HepG2 (cell line): Measurements from ENCODE around the gene ATL2. TPM values are rescaled to one million over a fixed set of nuclear protein-coding genes. Genes with fewer than 3 reads are reported as not detected.
"Not testable (repeated sequence)": the region's sequence is repeated elsewhere in the genome, so short reads cannot be mapped to it uniquely, and the experiment has no call there.

Experiments used
- ATAC-seq: fragments of 200-7000 bp; cut with Tn5 transposase; 3 replicates; pipeline ENCODE4 v1.9.1; 2020; ENCODE audit warnings: mild to moderate bottlenecking, moderate library complexity
- BruUV-seq: library from RNA; stranded (reverse); fragments of 400-500 nt; replicated peaks from 2 replicates; lab custom pipeline; 2021; lab: Mats Ljungman, UMichigan
- CTCF ChIA-PET: fragments of 300-600 bp; formaldehyde crosslinking; extraction: SDS; loops from one replicate; lab custom pipeline; 2021; ENCODE audit warnings: low total read pairs, inconsistent platforms, low intra/inter-chr PET ratio; lab: Yijun Ruan, JAX
- POLR2A ChIA-PET: fragments of 350-600 bp; sonication (Branson Sonifier 250); formaldehyde crosslinking; loops from one replicate; lab custom pipeline; 2020; ENCODE audit warnings: antibody characterized with exemption, inconsistent platforms; lab: Yijun Ruan, JAX
- DNase-seq: peaks from one replicate; pipeline ENCODE4 v3.0.0-alpha.2; 2015; ENCODE audit warnings: low spot score
- FAIRE-seq: peaks from 3 replicates; lab custom pipeline; 2011; peaks lifted over from hg19 to GRCh38; lab: Jason Lieb, UNC
- H2AFZ ChIP-seq: one replicate; pipeline ENCODE4 v1.6.1; 2011; ENCODE audit warnings: low read length, inconsistent platforms
- H3K27ac ChIP-seq: fragments of 300-600 bp; 3 replicates; pipeline ENCODE4 v1.8.0; 2011; ENCODE audit warnings: mixed run types, mild to moderate bottlenecking, mixed read lengths, low read length, inconsistent platforms; ENCODE audit not compliant: insufficient read depth; ENCODE audit errors: extremely low read length
- H3K27me3 ChIP-seq, 2 experiments: fragments of 200-600 bp in 1 of 2; 2 replicates in 1 of 2; 3 replicates in 1 of 2; pipeline versions ENCODE4 v1.6.0 to v1.8.0; 2011; ENCODE audit warnings: low read length in 2 of 2, mild to moderate bottlenecking in 2 of 2, moderate library complexity in 2 of 2, inconsistent platforms in 1 of 2; ENCODE audit not compliant: insufficient read depth in 2 of 2, control insufficient read depth in 1 of 2
- H3K36me3 ChIP-seq, 2 experiments: fragments of 200-600 bp in 1 of 2; replicated peaks in 1 of 2; 2 replicates in 1 of 2; 3 replicates in 1 of 2; pipeline versions ENCODE4 v1.5.1 to v1.8.0; 2011; ENCODE audit warnings: low read length in 2 of 2, inconsistent platforms in 1 of 2; ENCODE audit not compliant: insufficient read depth in 2 of 2, control insufficient read depth in 1 of 2
- H3K4me1 ChIP-seq: 2 replicates; pipeline ENCODE4 v1.5.1; 2012; ENCODE audit warnings: low read length, inconsistent platforms; ENCODE audit not compliant: insufficient read depth
- H3K4me2 ChIP-seq: 2 replicates; pipeline ENCODE4 v1.6.0; 2011; ENCODE audit warnings: low read depth, low read length, inconsistent platforms
- H3K4me3 ChIP-seq, 3 experiments: fragments of 200-600 bp in 1 of 3; sonication (generic), shearing (Covaris generic) in 1 of 3; replicated peaks in 1 of 3; 2 replicates each; pipeline ENCODE4 v1.5.1; 2011 to 2016; ENCODE audit warnings: low read length in 3 of 3, inconsistent platforms in 2 of 3, low read depth in 2 of 3, mild to moderate bottlenecking in 2 of 3, control low read depth in 1 of 3, mixed read lengths in 1 of 3; ENCODE audit not compliant: insufficient read depth in 1 of 3
- H3K79me2 ChIP-seq: one replicate; pipeline ENCODE4 v1.6.1; 2011; ENCODE audit warnings: low read length, inconsistent platforms; ENCODE audit not compliant: insufficient read depth
- H3K9ac ChIP-seq: 2 replicates; pipeline ENCODE4 v1.6.0; 2011; ENCODE audit warnings: mild to moderate bottlenecking, low read depth, low read length, inconsistent platforms; ENCODE audit not compliant: insufficient read depth
- H3K9me3 ChIP-seq: 2 replicates; pipeline ENCODE4 v1.5.1; 2012; ENCODE audit warnings: mild to moderate bottlenecking, low read length
- H4K20me1 ChIP-seq: 2 replicates; pipeline ENCODE4 v1.6.0; 2011; ENCODE audit warnings: inconsistent platforms, mild to moderate bottlenecking, low read length, moderate library complexity; ENCODE audit not compliant: insufficient read depth
- MIER3 ChIP-seq: IDR thresholded peaks from 2 replicates; pipeline ENCODE4 v1.6.1; 2016; ENCODE audit warnings: missing compliant biosample characterization, borderline replicate concordance
- SUZ12 ChIP-seq: fragments of 150-350 bp; IDR thresholded peaks from 2 replicates; pipeline ENCODE4 v1.6.1; 2014; ENCODE audit warnings: low read depth, low read length
- ZBTB7B ChIP-seq: sonication (generic); formaldehyde crosslinking; IDR thresholded peaks from 2 replicates; pipeline ENCODE4 v1.4.0; 2020; ENCODE audit warnings: missing genetic modification reagents
- ZFY ChIP-seq: sonication (generic); formaldehyde crosslinking; IDR thresholded peaks from 2 replicates; pipeline ENCODE4 v1.4.0; 2020; ENCODE audit warnings: missing genetic modification reagents
- ZNF512 ChIP-seq: sonication (generic); formaldehyde crosslinking; IDR thresholded peaks from 2 replicates; pipeline ENCODE4 v1.4.0; 2020; ENCODE audit warnings: mild to moderate bottlenecking, missing genetic modification reagents
- ZNF558 ChIP-seq: sonication (generic); formaldehyde crosslinking; IDR thresholded peaks from 2 replicates; pipeline ENCODE4 v1.9.0; 2022; ENCODE audit warnings: mild to moderate bottlenecking, missing genetic modification reagents, borderline replicate concordance
- ZNF891 ChIP-seq: sonication (generic); formaldehyde crosslinking; IDR thresholded peaks from 2 replicates; pipeline ENCODE4 v1.5.0; 2020; ENCODE audit warnings: mild to moderate bottlenecking, missing genetic modification reagents
- WGBS: methylation state at CpG from one replicate; pipeline ENCODE4 v1.1.6; 2017; ENCODE audit warnings: low lambda C conversion rate; 5-methylcytosine and 5-hydroxymethylcytosine counted together
- in situ Hi-C: cut with HindIII; loops from 2 replicates; pipeline ENCODE4 v1.10.0; 2017; ENCODE audit warnings: low pct_unique_long_range_greater_than_20kb; ENCODE audit not compliant: extremely low pct_ligation_motif_present
- intact Hi-C: fragments of 100-400 bp; cut with micrococcal nuclease; formaldehyde crosslinking; loops from one replicate; pipeline ENCODE4 v1.10.0; 2022; ENCODE audit not compliant: unreplicated experiment
- polyA plus RNA-seq, 8 experiments: library from polyadenylated mRNA; depleted of rRNA in 3 of 8; stranded (reverse) in 7 of 8; unstranded in 1 of 8; fragments of >200 nt; fragmentation: Illumina TruSeq in 4 of 8; extraction: Trizol in 4 of 8; gene quantifications; 2 replicates each; pipeline versions ENCODE4 v1.2.1 to v1.2.3, GENCODE V29; 2011 to 2016; ENCODE audit warnings: low read depth in 4 of 8, missing spikeins in 1 of 8, mixed read lengths in 1 of 8; ENCODE audit not compliant: insufficient read depth in 1 of 8
- total RNA-seq, 5 experiments: library from RNA; depleted of rRNA; stranded (reverse); fragments of >200 nt; fragmentation: Illumina TruSeq; extraction: Trizol; gene quantifications; 2 replicates each; pipeline ENCODE4 v1.2.3, GENCODE V29; 2016; ENCODE audit warnings: low read depth in 1 of 5

The ATL2 gene
- total and polyA plus RNA-seq, 2 of the 13 experiments (the other 11 are each of a cell fraction or from before 2014, with no cell fraction given), result 56.5 to 119 TPM

GRCh38 chr2:38386377-38386776 lies 9.3 kb upstream of the ATL2 start:
- intact Hi-C loops, result no loop called here
- POLR2A ChIA-PET, result no interaction called here
- no TSS peak for BruUV-seq

GRCh38 chr2:38384338-38384737 lies 7.3 kb upstream of the ATL2 start:
- no peak overlapping the region for H2AFZ ChIP-seq
- POLR2A ChIA-PET, result no interaction called here

More at GRCh38 chr2:38386377-38386776, 9.3 kb upstream of the ATL2 start:
- 62% methylated on average over 2 of the region's 2 CpGs for WGBS
- Histone ChIP-seq H2AFZ (no peak overlapping the region), H3K4me1 (peaks cover 20% of the 10 kb centered on the region), H3K36me3 (no peaks in the 10 kb centered on the region), H4K20me1 (no peaks in the 10 kb centered on the region), H3K27ac (no peak overlapping the region), H3K9ac (no peak overlapping the region), H3K79me2 (no peaks in the 10 kb centered on the region), H3K9me3 (no peaks in the 10 kb centered on the region), H3K4me2 (no peak overlapping the region), H3K4me3 (no peak overlapping the region), H3K27me3 (peaks cover 0 to 15% of the 10 kb centered on the region in 2 experiments; a peak in 1 of 5 replicates)
- peak; percentile 47; the same call in 1 of the 2 replicates for TF ChIP-seq ZNF512 (CRISPR knock-in tag)
- no peak for TF ChIP-seq ZNF891 (CRISPR knock-in tag)
- in situ Hi-C loops, result no loop called here
- ATAC-seq, result peak; percentile 49; the same call in 2 of the 3 replicates
- CTCF ChIA-PET, result no interaction called here
- no peak for FAIRE-seq
- no peak for DNase-seq

DNA sequence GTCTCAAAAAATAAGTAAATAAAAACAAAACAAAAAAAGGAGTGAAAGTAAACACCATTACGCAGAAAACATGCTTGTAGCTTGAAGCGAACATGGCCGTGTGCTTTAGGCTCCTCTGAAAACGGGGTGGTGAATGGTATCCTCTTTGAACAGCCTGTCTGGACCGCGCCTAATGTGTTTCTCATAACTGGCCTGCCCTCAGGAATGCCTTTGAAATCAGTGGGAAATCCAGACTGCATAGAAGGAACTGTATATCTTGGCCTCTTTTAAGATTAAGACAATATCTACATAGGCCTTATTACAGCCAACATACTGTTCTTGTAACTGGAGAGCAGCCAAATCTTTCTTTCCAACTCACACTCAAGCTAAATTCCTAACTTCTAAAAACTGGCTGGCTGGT lies 6.7 kb upstream of the ATL2 start:
- H3K9me3 ChIP-seq, H3K9ac ChIP-seq, H4K20me1 ChIP-seq, BruUV-seq, POLR2A ChIA-PET, FAIRE-seq, CTCF ChIA-PET, H3K36me3 ChIP-seq, in situ Hi-C loops, H3K79me2 ChIP-seq, H3K27me3 ChIP-seq, intact Hi-C loops, H2AFZ ChIP-seq, DNase-seq, H3K4me3 ChIP-seq, ATAC-seq, H3K27ac ChIP-seq: not testable (repeated sequence)
- H3K4me1 ChIP-seq, result peaks cover 42% of the 10 kb centered on the region
- peak overlapping the region; percentile 26 for H3K4me2 ChIP-seq
- 14% methylated on average over 6 of the region's 6 CpGs for WGBS

More at GRCh38 chr2:38384338-38384737, 7.3 kb upstream of the ATL2 start:
- Histone ChIP-seq H3K9me3 (no peaks in the 10 kb centered on the region), H3K79me2 (no peaks in the 10 kb centered on the region), H3K36me3 (no peaks in the 10 kb centered on the region), H3K27me3 (peaks cover 0 to 4% of the 10 kb centered on the region in 2 experiments; a peak in 1 of 5 replicates), H3K9ac (no peak overlapping the region), H3K4me1 (peaks cover 39% of the 10 kb centered on the region), H3K4me3 (no peak overlapping the region), H4K20me1 (no peaks in the 10 kb centered on the region), H3K4me2 (0 out of 2 replicates have a peak overlapping the region, but pooled peaks have one; percentile 26), H3K27ac (no peak overlapping the region)
- FAIRE-seq, result no peak
- TF ChIP-seq SUZ12, result no peak
- no peak for TF ChIP-seq ZBTB7B (CRISPR knock-in tag)
- TF ChIP-seq MIER3 (CRISPR knock-in tag), result no peak
- no peak for TF ChIP-seq ZNF558 (CRISPR knock-in tag)
- no peak for TF ChIP-seq ZFY (CRISPR knock-in tag)
- intact Hi-C loops (no loop called here), in situ Hi-C loops (no loop called here)
- CTCF ChIA-PET, result no interaction called here
- no peak for ATAC-seq
- no peak for DNase-seq
- 5% methylated on average over 3 of the region's 3 CpGs for WGBS
- no TSS peak for BruUV-seq
